ENCODE data around the gene TMEM17. TPM values are rescaled to one million over a fixed set of nuclear protein-coding genes. Genes with fewer than 3 reads are reported as not detected.

The TMEM17 gene
- total and polyA plus RNA-seq, 2 of the 13 experiments (the other 11 are each of a cell fraction or from before 2014, with no cell fraction given) = 0.22 to 0.50 TPM

DNA sequence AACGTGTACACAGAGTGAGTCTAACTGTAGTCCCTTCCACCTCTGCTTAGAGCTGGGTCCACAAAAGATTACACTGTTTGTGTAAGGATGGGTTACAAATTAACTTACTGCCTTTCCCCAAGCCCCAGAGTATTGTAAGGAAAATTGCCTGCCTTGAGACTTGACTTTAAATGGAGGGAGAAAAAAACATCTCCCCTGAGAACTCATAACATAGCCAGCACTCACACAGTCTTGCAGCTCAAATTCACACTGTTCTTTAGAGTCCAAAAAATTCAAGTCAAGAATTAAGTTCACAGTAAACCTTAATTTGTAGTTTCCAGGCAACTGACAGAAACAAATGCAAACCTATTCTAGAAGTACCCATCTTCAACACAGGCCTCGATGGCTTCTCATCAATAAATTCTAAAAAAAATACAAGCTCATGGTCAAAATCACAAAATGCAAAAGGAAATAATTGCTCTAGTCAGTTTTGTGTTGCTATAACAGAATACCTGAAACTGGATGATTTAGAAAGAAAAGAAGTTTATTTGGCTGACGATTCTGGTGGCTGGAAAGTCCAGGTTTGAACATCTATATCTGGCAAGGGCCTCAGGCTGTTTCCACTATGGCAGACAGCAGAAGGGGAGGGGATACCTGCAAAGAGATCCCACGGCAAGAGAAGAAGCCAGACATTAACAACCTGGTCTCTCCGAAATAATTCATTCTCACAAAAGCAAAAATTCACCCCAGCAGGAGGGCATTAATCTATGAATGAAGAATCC lies 34.6 kb upstream of the TMEM17 start (continued):
- TF ChIP-seq, protein P1, sequence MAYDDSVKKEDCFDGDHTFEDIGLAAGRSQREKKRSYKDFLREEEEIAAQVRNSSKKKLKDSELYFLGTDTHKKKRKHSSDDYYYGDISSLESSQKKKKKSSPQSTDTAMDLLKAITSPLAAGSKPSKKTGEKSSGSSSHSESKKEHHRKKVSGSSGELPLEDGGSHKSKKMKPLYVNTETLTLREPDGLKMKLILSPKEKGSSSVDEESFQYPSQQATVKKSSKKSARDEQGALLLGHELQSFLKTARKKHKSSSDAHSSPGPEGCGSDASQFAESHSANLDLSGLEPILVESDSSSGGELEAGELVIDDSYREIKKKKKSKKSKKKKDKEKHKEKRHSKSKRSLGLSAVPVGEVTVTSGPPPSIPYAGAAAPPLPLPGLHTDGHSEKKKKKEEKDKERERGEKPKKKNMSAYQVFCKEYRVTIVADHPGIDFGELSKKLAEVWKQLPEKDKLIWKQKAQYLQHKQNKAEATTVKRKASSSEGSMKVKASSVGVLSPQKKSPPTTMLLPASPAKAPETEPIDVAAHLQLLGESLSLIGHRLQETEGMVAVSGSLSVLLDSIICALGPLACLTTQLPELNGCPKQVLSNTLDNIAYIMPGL (CRISPR knock-in tag; IDR thresholded peaks at IDR 0.05; ENCODE audit: borderline replicate concordance in 1 of 2, low read depth in 1 of 2) = peak in 1 of 2 experiments; percentile 49; a peak in 1 of 4 replicates
- no peak for TF ChIP-seq EHMT2 (IDR thresholded peaks at IDR 0.05; ENCODE audit: borderline replicate concordance, low read depth, low read length)
- no peak for TF ChIP-seq ZNF776 (CRISPR knock-in tag; IDR thresholded peaks at IDR 0.05)
- no peak for TF ChIP-seq ZNF20 (CRISPR knock-in tag; IDR thresholded peaks at IDR 0.05)
- peak; percentile 60; the same call in 1 of the 2 replicates for TF ChIP-seq SOX13 (IDR thresholded peaks at IDR 0.05)
- TF ChIP-seq SOX13 (CRISPR knock-in tag; conservative IDR thresholded peaks at IDR 0.05 in 1 of 2, IDR thresholded peaks at IDR 0.05 in 1 of 2) = peak in 1 of 2 experiments; percentile 87; a peak in 2 of 4 replicates
- TF ChIP-seq HIVEP1 (CRISPR knock-in tag; IDR thresholded peaks at IDR 0.05) = no peak
- TF ChIP-seq PHF20 (CRISPR knock-in tag; IDR thresholded peaks at IDR 0.05) = no peak
- no peak for TF ChIP-seq NCOA1 (CRISPR knock-in tag; IDR thresholded peaks at IDR 0.05)
- TF ChIP-seq, protein P2, sequence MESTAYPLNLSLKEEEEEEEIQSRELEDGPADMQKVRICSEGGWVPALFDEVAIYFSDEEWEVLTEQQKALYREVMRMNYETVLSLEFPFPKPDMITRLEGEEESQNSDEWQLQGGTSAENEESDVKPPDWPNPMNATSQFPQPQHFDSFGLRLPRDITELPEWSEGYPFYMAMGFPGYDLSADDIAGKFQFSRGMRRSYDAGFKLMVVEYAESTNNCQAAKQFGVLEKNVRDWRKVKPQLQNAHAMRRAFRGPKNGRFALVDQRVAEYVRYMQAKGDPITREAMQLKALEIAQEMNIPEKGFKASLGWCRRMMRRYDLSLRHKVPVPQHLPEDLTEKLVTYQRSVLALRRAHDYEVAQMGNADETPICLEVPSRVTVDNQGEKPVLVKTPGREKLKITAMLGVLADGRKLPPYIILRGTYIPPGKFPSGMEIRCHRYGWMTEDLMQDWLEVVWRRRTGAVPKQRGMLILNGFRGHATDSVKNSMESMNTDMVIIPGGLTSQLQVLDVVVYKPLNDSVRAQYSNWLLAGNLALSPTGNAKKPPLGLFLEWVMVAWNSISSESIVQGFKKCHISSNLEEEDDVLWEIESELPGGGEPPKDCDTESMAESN (CRISPR knock-in tag; conservative IDR thresholded peaks at IDR 0.05) = no peak; the same call in 1 of the 2 replicates
- TF ChIP-seq, protein P3, sequence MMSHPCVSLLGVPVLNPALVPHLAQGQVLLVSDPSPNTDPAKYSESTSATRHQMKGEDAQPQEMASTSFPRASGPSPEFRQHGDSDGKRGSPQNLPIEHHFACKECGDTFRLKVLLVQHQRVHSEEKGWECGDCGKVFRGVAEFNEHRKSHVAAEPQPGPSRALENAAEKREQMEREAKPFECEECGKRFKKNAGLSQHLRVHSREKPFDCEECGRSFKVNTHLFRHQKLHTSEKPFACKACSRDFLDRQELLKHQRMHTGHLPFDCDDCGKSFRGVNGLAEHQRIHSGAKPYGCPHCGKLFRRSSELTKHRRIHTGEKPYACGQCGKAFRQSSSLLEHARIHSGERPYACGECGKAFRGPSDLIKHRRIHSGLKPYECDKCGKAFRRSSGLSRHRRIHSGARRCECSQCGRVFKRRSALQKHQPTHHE (CRISPR knock-in tag; IDR thresholded peaks at IDR 0.05; ENCODE audit: borderline replicate concordance) = no peak
- TF ChIP-seq, protein P4, sequence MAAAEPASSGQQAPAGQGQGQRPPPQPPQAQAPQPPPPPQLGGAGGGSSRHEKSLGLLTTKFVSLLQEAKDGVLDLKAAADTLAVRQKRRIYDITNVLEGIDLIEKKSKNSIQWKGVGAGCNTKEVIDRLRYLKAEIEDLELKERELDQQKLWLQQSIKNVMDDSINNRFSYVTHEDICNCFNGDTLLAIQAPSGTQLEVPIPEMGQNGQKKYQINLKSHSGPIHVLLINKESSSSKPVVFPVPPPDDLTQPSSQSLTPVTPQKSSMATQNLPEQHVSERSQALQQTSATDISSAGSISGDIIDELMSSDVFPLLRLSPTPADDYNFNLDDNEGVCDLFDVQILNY (CRISPR knock-in tag; conservative IDR thresholded peaks at IDR 0.05) = no peak
- TF ChIP-seq SNAI1 (CRISPR knock-in tag; IDR thresholded peaks at IDR 0.05; ENCODE audit: borderline replicate concordance) = no peak
- TF ChIP-seq GATAD1 (CRISPR knock-in tag; IDR thresholded peaks at IDR 0.05) = peak; percentile 58; the same call in 1 of the 2 replicates
- TF ChIP-seq, protein P5, sequence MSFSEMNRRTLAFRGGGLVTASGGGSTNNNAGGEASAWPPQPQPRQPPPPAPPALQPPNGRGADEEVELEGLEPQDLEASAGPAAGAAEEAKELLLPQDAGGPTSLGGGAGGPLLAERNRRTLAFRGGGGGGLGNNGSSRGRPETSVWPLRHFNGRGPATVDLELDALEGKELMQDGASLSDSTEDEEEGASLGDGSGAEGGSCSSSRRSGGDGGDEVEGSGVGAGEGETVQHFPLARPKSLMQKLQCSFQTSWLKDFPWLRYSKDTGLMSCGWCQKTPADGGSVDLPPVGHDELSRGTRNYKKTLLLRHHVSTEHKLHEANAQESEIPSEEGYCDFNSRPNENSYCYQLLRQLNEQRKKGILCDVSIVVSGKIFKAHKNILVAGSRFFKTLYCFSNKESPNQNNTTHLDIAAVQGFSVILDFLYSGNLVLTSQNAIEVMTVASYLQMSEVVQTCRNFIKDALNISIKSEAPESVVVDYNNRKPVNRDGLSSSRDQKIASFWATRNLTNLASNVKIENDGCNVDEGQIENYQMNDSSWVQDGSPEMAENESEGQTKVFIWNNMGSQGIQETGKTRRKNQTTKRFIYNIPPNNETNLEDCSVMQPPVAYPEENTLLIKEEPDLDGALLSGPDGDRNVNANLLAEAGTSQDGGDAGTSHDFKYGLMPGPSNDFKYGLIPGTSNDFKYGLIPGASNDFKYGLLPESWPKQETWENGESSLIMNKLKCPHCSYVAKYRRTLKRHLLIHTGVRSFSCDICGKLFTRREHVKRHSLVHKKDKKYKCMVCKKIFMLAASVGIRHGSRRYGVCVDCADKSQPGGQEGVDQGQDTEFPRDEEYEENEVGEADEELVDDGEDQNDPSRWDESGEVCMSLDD (CRISPR knock-in tag; IDR thresholded peaks at IDR 0.05; ENCODE audit: borderline replicate concordance) = no peak
- TF ChIP-seq RCOR2 (CRISPR knock-in tag; IDR thresholded peaks at IDR 0.05) = peak; percentile 93; the same call in 1 of the 2 replicates
- no peak for TF ChIP-seq ZNF296 (CRISPR knock-in tag; conservative IDR thresholded peaks at IDR 0.05)
- no peak for TF ChIP-seq PCBP2 (optimal IDR thresholded peaks at IDR 0.05; ENCODE audit: low read depth, low read length, poor library complexity, severe bottlenecking)
- TF ChIP-seq SALL2 (CRISPR knock-in tag; IDR thresholded peaks at IDR 0.05) = 0 out of 2 replicates have a peak, but pooled peaks have one; percentile 56
- TF ChIP-seq PCBP1 (IDR thresholded peaks at IDR 0.05; ENCODE audit: borderline replicate concordance, low read depth, low read length) = no peak
